ENCODE results near the gene GAB1. TPM values are rescaled to one million over a fixed set of nuclear protein-coding genes. Genes with fewer than 3 reads are reported as not detected.

GAB1 gene
- total and polyA plus RNA-seq, 3 experiments from 2014 or later = 0.02 to 0.95 (median 0.15) TPM

- POLR2A ChIA-PET = no interaction called here
- no peaks in the 10 kb centered on the region for H3K4me1 Mint-ChIP-seq
- Histone ChIP-seq H3K27me3 (ENCODE audit: insufficient read depth, low read length, poor library complexity, severe bottlenecking) (no peaks in the 10 kb centered on the region), H3K9me3 (ENCODE audit: low read length) (no peaks in the 10 kb centered on the region), H3K4me1 (ENCODE audit: insufficient read depth, low read length) (no peaks in the 10 kb centered on the region), H3K4me3 (ENCODE audit: low read length) (no peak overlapping the region), H3K36me3 (ENCODE audit: insufficient read depth, low read length) (no peaks in the 10 kb centered on the region), H3K27ac (ENCODE audit: low read depth, low read length) (no peak overlapping the region)
- H3K27ac Mint-ChIP-seq = no peak overlapping the region
- peaks cover 3 to 14% (median 11%) of the 10 kb centered on the region in 5 donors for H3K9me3 Mint-ChIP-seq
- no peak overlapping the region for H3K4me3 Mint-ChIP-seq
- no peaks in the 10 kb centered on the region for H3K36me3 Mint-ChIP-seq
- CTCF ChIA-PET = no interaction called here
- no peak for DNase-seq
- H3K27me3 Mint-ChIP-seq = peaks cover 1 to 10% of the 10 kb centered on the region in 2 donors
These were observed 95.5 kb downstream of the GAB1 start for GRCh38 chr4:143432258-143432591.

- Mint-ChIP-seq H3K9me3 (peaks cover 2 to 14% (median 11%) of the 10 kb centered on the region in 5 donors), H3K4me1 (no peaks in the 10 kb centered on the region), H3K27me3 (peaks cover 1 to 15% of the 10 kb centered on the region in 2 donors), H3K27ac (no peak overlapping the region), H3K36me3 (no peaks in the 10 kb centered on the region), H3K4me3 (no peak overlapping the region)
- no peak for DNase-seq
- Histone ChIP-seq H3K4me1 (ENCODE audit: insufficient read depth, low read length) (no peaks in the 10 kb centered on the region), H3K36me3 (ENCODE audit: insufficient read depth, low read length) (no peaks in the 10 kb centered on the region), H3K27me3 (ENCODE audit: insufficient read depth, low read length, poor library complexity, severe bottlenecking) (no peaks in the 10 kb centered on the region), H3K9me3 (ENCODE audit: low read length) (no peaks in the 10 kb centered on the region), H3K27ac (ENCODE audit: low read depth, low read length) (no peak overlapping the region), H3K4me3 (ENCODE audit: low read length) (no peak overlapping the region)
- POLR2A ChIA-PET = no interaction called here
- CTCF ChIA-PET = interaction anchor here (0.7 kb wide), 1 partner anchor 36 kb away, joined by 3 read pairs; no protein-coding TSS in a partner anchor
These were observed 96.6 kb downstream of the GAB1 start for GRCh38 chr4:143433231-143433630.

DNA sequence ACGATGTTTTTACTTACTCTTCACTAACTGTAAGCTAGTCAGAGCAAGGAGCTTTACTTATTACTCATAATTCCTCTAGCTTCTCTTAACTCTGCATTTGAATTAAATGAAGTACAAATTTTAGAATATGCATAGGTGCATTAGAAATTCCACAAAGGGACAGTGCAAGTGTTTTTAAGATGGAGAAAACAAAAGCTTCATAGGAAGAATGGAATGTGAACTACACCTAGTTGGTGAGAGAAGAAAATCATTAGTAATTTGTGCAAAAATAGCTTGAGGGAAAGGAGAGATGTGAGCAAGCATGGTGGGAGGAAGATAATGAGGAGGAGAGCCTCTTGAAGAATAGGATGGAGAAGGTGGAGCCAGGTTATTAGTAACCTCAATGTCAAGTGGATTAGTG lies 99.3 kb downstream of the GAB1 start:
- Mint-ChIP-seq H3K4me1 (no peaks in the 10 kb centered on the region), H3K36me3 (no peaks in the 10 kb centered on the region), H3K27me3 (peaks cover 1 to 17% of the 10 kb centered on the region in 2 donors), H3K9me3 (peaks cover 2 to 8% (median 3%) of the 10 kb centered on the region in 5 donors), H3K4me3 (no peak overlapping the region), H3K27ac (no peak overlapping the region)
- H3K27me3 ChIP-seq (ENCODE audit: insufficient read depth, low read length, poor library complexity, severe bottlenecking) = no peaks in the 10 kb centered on the region
- no peaks in the 10 kb centered on the region for H3K36me3 ChIP-seq (ENCODE audit: insufficient read depth, low read length)
- H3K9me3 ChIP-seq (ENCODE audit: low read length) = no peaks in the 10 kb centered on the region
- no peak overlapping the region for H3K27ac ChIP-seq (ENCODE audit: low read depth, low read length)
- no peak overlapping the region for H3K4me3 ChIP-seq (ENCODE audit: low read length)
- DNase-seq = no peak
- ChIA-PET CTCF (interaction anchor here (1.4 kb wide), 1 partner anchor 33 kb away, joined by 3 read pairs; no protein-coding TSS in a partner anchor), POLR2A (no interaction called here)
- H3K4me1 ChIP-seq (ENCODE audit: insufficient read depth, low read length) = no peaks in the 10 kb centered on the region

GRCh38 chr4:143437476-143437875 lies 100.8 kb downstream of the GAB1 start:
- H3K36me3 Mint-ChIP-seq = no peaks in the 10 kb centered on the region

GRCh38 chr4:143437937-143438336 lies 101.3 kb downstream of the GAB1 start:
- POLR2A ChIA-PET = no interaction called here
- no peaks in the 10 kb centered on the region for H3K27me3 ChIP-seq (ENCODE audit: insufficient read depth, low read length, poor library complexity, severe bottlenecking)
- H3K4me1 Mint-ChIP-seq = no peaks in the 10 kb centered on the region
- no peak overlapping the region for H3K4me3 ChIP-seq (ENCODE audit: low read length)
- H3K4me1 ChIP-seq (ENCODE audit: insufficient read depth, low read length) = no peaks in the 10 kb centered on the region
- CTCF ChIA-PET = no interaction called here
- H3K9me3 ChIP-seq (ENCODE audit: low read length) = no peaks in the 10 kb centered on the region
- H3K27me3 Mint-ChIP-seq = peaks cover 1 to 17% of the 10 kb centered on the region in 2 donors
- no peaks in the 10 kb centered on the region for H3K36me3 ChIP-seq (ENCODE audit: insufficient read depth, low read length)
- H3K36me3 Mint-ChIP-seq = no peaks in the 10 kb centered on the region
- no peak for DNase-seq
- H3K4me3 Mint-ChIP-seq = no peak overlapping the region
- no peak overlapping the region for H3K27ac Mint-ChIP-seq
- no peak overlapping the region for H3K27ac ChIP-seq (ENCODE audit: low read depth, low read length)
- no peaks in the 10 kb centered on the region for H3K9me3 Mint-ChIP-seq

More at GRCh38 chr4:143437476-143437875, 100.8 kb downstream of the GAB1 start:
- Histone ChIP-seq H3K27ac (ENCODE audit: low read depth, low read length) (no peak overlapping the region), H3K27me3 (ENCODE audit: insufficient read depth, low read length, poor library complexity, severe bottlenecking) (no peaks in the 10 kb centered on the region), H3K4me1 (ENCODE audit: insufficient read depth, low read length) (no peaks in the 10 kb centered on the region), H3K9me3 (ENCODE audit: low read length) (no peaks in the 10 kb centered on the region), H3K36me3 (ENCODE audit: insufficient read depth, low read length) (no peaks in the 10 kb centered on the region), H3K4me3 (ENCODE audit: low read length) (no peak overlapping the region)
- no peak for DNase-seq
- CTCF ChIA-PET = no interaction called here
- Mint-ChIP-seq H3K9me3 (no peaks in the 10 kb centered on the region), H3K27me3 (peaks cover 1 to 17% of the 10 kb centered on the region in 2 donors), H3K27ac (no peak overlapping the region), H3K4me3 (no peak overlapping the region), H3K4me1 (no peaks in the 10 kb centered on the region)
- POLR2A ChIA-PET = no interaction called here

DNA sequence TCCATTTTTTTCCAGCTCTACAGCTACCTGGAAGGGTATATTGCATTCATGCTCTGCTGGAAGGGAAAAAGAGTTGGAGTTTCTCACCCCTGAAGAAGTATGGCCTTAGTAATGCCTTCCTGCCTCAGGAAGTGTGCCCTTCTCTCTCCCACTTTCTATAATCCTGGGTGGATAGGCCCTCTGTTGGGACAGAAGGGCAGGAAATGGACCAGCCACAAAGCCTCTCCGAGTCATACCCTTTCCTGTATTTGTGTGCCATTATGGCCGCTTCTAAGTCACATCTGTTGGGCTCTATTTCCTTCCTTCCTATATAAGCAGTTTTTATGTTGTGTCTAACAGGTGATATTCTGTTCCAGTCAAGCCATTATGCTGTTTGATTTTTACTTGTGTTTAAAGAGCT lies 102.0 kb downstream of the GAB1 start:
- Mint-ChIP-seq H3K4me1 (no peaks in the 10 kb centered on the region), H3K27me3 (peaks cover 1 to 17% of the 10 kb centered on the region in 2 donors), H3K4me3 (no peak overlapping the region), H3K36me3 (no peaks in the 10 kb centered on the region), H3K27ac (no peak overlapping the region), H3K9me3 (no peaks in the 10 kb centered on the region)
- Histone ChIP-seq H3K36me3 (ENCODE audit: insufficient read depth, low read length) (no peaks in the 10 kb centered on the region), H3K27me3 (ENCODE audit: insufficient read depth, low read length, poor library complexity, severe bottlenecking) (no peaks in the 10 kb centered on the region), H3K27ac (ENCODE audit: low read depth, low read length) (no peak overlapping the region), H3K4me3 (ENCODE audit: low read length) (no peak overlapping the region), H3K4me1 (ENCODE audit: insufficient read depth, low read length) (no peaks in the 10 kb centered on the region), H3K9me3 (ENCODE audit: low read length) (no peaks in the 10 kb centered on the region)
- POLR2A ChIA-PET = no interaction called here
- CTCF ChIA-PET = no interaction called here
- no peak for DNase-seq

DNA sequence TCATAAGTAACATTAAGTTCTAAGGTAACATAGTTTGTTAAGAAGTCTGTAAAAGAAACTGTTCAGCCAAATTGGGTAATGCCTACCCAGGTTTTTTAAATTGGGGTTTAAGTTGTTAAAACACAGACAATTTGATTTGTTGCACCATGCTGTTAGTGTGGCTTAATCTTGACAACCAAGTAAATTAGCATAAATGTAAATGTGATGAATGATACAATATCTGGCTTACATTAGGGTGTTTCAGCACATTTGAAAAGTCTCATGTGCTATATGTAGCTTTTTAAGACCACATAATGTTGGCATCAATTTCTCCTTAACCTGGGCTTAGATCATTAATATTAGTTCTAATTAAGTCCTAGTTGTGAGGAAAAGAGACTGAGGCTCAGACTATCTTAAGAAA lies 104.4 kb downstream of the GAB1 start:
- H3K27me3 Mint-ChIP-seq = peaks cover 1 to 24% of the 10 kb centered on the region in 2 donors
- H3K9me3 ChIP-seq (ENCODE audit: low read length) = no peaks in the 10 kb centered on the region
- H3K4me1 ChIP-seq (ENCODE audit: insufficient read depth, low read length) = no peaks in the 10 kb centered on the region
- CTCF ChIA-PET = no interaction called here
- H3K4me3 Mint-ChIP-seq = no peak overlapping the region
- H3K27ac Mint-ChIP-seq = no peak overlapping the region
- H3K36me3 Mint-ChIP-seq = no peaks in the 10 kb centered on the region
- DNase-seq = no peak
- H3K4me1 Mint-ChIP-seq = no peaks in the 10 kb centered on the region
- no peak overlapping the region for H3K27ac ChIP-seq (ENCODE audit: low read depth, low read length)
- no peaks in the 10 kb centered on the region for H3K27me3 ChIP-seq (ENCODE audit: insufficient read depth, low read length, poor library complexity, severe bottlenecking)
- no peak overlapping the region for H3K4me3 ChIP-seq (ENCODE audit: low read length)
- peaks cover 0 to 1% (median 0%) of the 10 kb centered on the region in 5 donors for H3K9me3 Mint-ChIP-seq
- H3K36me3 ChIP-seq (ENCODE audit: insufficient read depth, low read length) = no peaks in the 10 kb centered on the region
- POLR2A ChIA-PET = no interaction called here

- Mint-ChIP-seq H3K27ac (no peak overlapping the region), H3K4me1 (no peaks in the 10 kb centered on the region), H3K4me3 (no peak overlapping the region), H3K36me3 (no peaks in the 10 kb centered on the region), H3K27me3 (peaks cover 0 to 20% of the 10 kb centered on the region in 2 donors), H3K9me3 (peaks cover 0 to 1% (median 0%) of the 10 kb centered on the region in 5 donors)
- ChIA-PET POLR2A (no interaction called here), CTCF (no interaction called here)
- no peaks in the 10 kb centered on the region for H3K36me3 ChIP-seq (ENCODE audit: insufficient read depth, low read length)
- H3K9me3 ChIP-seq (ENCODE audit: low read length) = no peaks in the 10 kb centered on the region
- no peak overlapping the region for H3K27ac ChIP-seq (ENCODE audit: low read depth, low read length)
- no peak overlapping the region for H3K4me3 ChIP-seq (ENCODE audit: low read length)
- no peaks in the 10 kb centered on the region for H3K4me1 ChIP-seq (ENCODE audit: insufficient read depth, low read length)
- H3K27me3 ChIP-seq (ENCODE audit: insufficient read depth, low read length, poor library complexity, severe bottlenecking) = no peaks in the 10 kb centered on the region
- DNase-seq = no peak
These were observed 105.0 kb downstream of the GAB1 start for GRCh38 chr4:143441678-143442077.

- H3K27ac ChIP-seq (ENCODE audit: low read depth, low read length) = no peak overlapping the region
- H3K9me3 ChIP-seq (ENCODE audit: low read length) = no peaks in the 10 kb centered on the region
- no peaks in the 10 kb centered on the region for H3K36me3 ChIP-seq (ENCODE audit: insufficient read depth, low read length)
- Mint-ChIP-seq H3K9me3 (peaks cover 0 to 4% (median 0%) of the 10 kb centered on the region in 5 donors), H3K27ac (no peak overlapping the region), H3K36me3 (no peaks in the 10 kb centered on the region), H3K4me3 (no peak overlapping the region), H3K4me1 (no peaks in the 10 kb centered on the region), H3K27me3 (peaks cover 0 to 9% of the 10 kb centered on the region in 2 donors)
- no peak overlapping the region for H3K4me3 ChIP-seq (ENCODE audit: low read length)
- ChIA-PET POLR2A (no interaction called here), CTCF (no interaction called here)
- no peak for DNase-seq
- H3K4me1 ChIP-seq (ENCODE audit: insufficient read depth, low read length) = no peaks in the 10 kb centered on the region
- H3K27me3 ChIP-seq (ENCODE audit: insufficient read depth, low read length, poor library complexity, severe bottlenecking) = no peaks in the 10 kb centered on the region
These were observed 107.1 kb downstream of the GAB1 start for GRCh38 chr4:143443728-143444127.
